HG03196 (cell line): ENCODE results near the gene CDK5RAP3.
"Not testable (repeated sequence)": the region's sequence is repeated elsewhere in the genome, so short reads cannot be mapped to it uniquely, and the experiment has no call there.

Source experiments
- ATAC-seq: cut with Tn5 transposase; IDR thresholded peaks from one replicate; pipeline ENCODE4 v1.9.1; 2021; ENCODE audit not compliant: unreplicated experiment

CDK5RAP3 gene, protein sequence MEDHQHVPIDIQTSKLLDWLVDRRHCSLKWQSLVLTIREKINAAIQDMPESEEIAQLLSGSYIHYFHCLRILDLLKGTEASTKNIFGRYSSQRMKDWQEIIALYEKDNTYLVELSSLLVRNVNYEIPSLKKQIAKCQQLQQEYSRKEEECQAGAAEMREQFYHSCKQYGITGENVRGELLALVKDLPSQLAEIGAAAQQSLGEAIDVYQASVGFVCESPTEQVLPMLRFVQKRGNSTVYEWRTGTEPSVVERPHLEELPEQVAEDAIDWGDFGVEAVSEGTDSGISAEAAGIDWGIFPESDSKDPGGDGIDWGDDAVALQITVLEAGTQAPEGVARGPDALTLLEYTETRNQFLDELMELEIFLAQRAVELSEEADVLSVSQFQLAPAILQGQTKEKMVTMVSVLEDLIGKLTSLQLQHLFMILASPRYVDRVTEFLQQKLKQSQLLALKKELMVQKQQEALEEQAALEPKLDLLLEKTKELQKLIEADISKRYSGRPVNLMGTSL

GRCh38 chr17:47970725-47971499 lies at the start of gene CDK5RAP3:
TSS of gene CDK5RAP3 (plus strand) at chr17:47971113. CDS start at chr17:47971147, 34 bp downstream.
- ATAC-seq, result peak; percentile 94

GRCh38 chr17:47924785-47925677 lies 45.9 kb upstream of the CDK5RAP3 start:
- ATAC-seq, result no peak

DNA sequence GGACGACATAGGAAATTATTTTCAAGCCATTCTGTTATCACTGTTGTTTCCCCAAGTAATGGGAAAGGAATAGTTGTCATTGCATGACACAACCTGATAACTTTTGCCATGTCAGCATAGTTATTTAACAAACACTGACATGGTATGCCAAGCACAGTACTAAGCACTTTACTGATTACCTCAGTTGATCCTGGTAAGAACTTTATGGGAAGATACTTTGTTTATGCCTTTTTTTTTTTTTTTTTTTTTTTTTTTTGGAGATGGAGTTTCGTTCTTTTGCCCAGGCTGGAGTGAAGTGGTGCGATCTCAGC lies 45.3 kb upstream of the CDK5RAP3 start:
- no peak for ATAC-seq

GRCh38 chr17:47927821-47928400 lies 43.0 kb upstream of the CDK5RAP3 start:
- no peak for ATAC-seq

GRCh38 chr17:47928415-47928814 lies 42.5 kb upstream of the CDK5RAP3 start:
- ATAC-seq, result no peak

- ATAC-seq, result no peak
These were observed 41.5 kb upstream of the CDK5RAP3 start for GRCh38 chr17:47929218-47930000.

- no peak for ATAC-seq
These were observed 39.1 kb upstream of the CDK5RAP3 start for GRCh38 chr17:47931848-47932247.

DNA sequence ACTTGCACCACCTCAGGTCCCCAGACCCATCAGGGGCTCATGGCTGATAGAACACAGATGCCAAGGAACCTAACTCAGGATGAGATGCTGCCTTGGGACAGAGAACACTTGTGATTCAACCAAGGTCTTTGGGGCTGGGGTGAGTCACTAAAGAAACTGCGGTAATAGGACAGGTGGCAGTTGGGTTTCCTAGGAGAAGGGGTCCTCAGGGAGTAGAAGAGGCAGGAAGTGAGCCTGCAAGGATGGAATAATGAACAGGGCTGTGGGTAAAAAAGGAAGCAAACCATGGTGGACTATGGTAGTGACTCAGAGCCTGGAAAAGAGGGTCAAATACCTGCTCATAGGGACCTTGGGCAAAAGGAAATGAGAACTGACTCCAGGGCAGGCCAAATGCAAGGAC lies 36.1 kb upstream of the CDK5RAP3 start:
- no peak for ATAC-seq

GRCh38 chr17:47935468-47935867 lies 35.4 kb upstream of the CDK5RAP3 start:
- not testable (repeated sequence) for ATAC-seq

GRCh38 chr17:47935961-47936360 lies 35.0 kb upstream of the CDK5RAP3 start:
- no peak for ATAC-seq

DNA sequence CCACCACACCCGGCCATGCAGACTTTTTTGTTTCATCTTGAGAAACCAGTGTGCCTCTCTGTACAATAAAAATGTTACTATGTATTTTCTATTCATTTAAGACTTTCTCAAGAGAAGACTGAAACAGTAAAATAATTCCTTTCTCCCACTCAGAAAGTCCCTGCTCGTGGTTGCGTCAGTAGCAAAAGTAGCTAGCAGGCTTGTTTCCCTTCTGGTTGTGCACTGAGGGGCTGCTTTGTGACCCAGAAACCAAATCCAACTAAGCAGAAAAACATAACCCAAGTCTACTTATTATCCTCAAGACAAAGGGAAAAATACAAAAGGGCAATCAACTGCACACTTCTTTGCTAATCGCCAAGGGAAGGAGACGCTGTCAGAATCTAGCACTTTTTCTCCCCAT lies 33.0 kb upstream of the CDK5RAP3 start:
- ATAC-seq, result no peak

GRCh38 chr17:47941246-47942095 lies 29.4 kb upstream of the CDK5RAP3 start, which contains the start of gene PNPO:
TSS of gene PNPO (plus strand) at chr17:47941571. CDS start at chr17:47941676, 105 bp downstream.
- ATAC-seq, result peak; percentile 78

- ATAC-seq, result no peak
These were observed 28.8 kb upstream of the CDK5RAP3 start for GRCh38 chr17:47942096-47942510.

DNA sequence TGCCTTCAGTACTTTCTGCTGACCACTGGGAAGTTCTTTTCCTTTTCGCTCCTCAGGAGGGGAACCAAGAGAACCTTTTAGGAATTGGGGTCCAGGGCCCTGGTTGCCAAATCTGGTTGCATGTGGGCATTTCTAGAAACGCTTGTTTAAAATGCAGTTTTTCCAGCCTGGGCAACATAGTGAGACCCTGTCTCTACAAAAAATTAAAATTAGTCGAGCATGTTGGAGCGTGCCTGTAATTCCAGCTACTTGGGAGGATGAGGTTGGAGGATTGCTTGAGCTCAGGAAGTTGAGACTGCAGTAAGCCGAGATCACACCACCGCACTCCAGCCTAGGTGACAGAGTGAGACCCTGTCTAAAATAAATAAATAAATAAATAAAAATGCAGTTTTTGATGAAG lies 28.3 kb upstream of the CDK5RAP3 start:
- ATAC-seq, result no peak

- ATAC-seq, result no peak
These were observed 25.8 kb upstream of the CDK5RAP3 start for GRCh38 chr17:47945080-47945479.

GRCh38 chr17:47945529-47946508 lies 25.1 kb upstream of the CDK5RAP3 start:
- no peak for ATAC-seq

DNA sequence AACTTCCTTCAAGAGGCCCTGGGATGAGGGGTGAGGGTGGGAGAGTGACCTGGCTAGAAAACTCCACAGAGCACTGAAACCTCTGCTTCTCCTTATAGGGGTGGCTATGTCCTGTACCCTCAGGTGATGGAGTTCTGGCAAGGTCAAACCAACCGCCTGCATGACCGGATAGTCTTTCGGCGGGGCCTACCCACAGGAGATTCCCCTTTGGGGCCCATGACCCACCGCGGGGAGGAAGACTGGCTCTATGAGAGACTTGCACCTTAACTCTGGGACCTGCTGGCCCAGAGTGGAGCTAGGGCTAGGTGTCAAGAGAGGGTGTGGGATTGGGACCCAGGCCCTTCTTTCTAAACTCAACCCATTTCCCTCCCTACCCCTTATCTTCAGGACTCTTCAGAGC lies 24.4 kb upstream of the CDK5RAP3 start:
- no peak for ATAC-seq

DNA sequence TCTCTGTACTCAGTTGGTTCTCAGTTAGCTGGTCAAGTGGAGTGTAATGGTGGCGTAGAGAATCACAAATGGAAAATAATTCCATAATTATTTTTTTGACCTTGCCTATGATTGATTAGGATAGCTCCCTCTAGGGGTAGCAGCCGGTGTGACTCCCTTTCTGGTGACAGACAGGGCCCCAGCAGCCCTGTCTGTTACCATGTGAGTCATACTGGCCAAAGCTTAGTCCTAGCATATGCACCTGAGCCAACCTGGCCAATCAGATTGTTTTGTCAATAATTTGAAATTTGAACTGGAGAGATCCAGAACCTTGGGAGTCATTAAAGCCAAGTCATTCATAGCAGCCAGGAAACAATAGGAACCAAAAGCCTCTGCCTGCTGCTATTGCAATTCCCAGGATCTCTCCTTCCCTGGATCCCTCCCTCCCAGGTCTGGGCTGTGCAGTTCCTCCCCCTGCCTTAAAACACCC lies 23.9 kb upstream of the CDK5RAP3 start:
- ATAC-seq, result peak; percentile 40
